Neural crest cell (in vitro differentiated cells): ENCODE results near the gene GDPGP1. TPM values are rescaled to one million over a fixed set of nuclear protein-coding genes. Genes with fewer than 3 reads are reported as not detected.

Experiments used
- DNase-seq: peaks from one replicate; pipeline ENCODE4 v3.0.0; 2021; ENCODE audit warnings: low read depth, mixed read lengths, low spot score
- H3K27ac Mint-ChIP-seq: one replicate; pipeline ENCODE4 v1.8.0; 2021; ENCODE audit warnings: mild to moderate bottlenecking, mixed read lengths; ENCODE audit not compliant: unreplicated experiment
- H3K27me3 Mint-ChIP-seq: 2 replicates; pipeline ENCODE4 v1.8.0; 2021; ENCODE audit warnings: low read depth, mild to moderate bottlenecking, mixed read lengths
- H3K36me3 Mint-ChIP-seq: 2 replicates; pipeline ENCODE4 v1.8.0; 2021; ENCODE audit warnings: low read depth, mild to moderate bottlenecking, mixed read lengths
- H3K4me1 Mint-ChIP-seq: 2 replicates; pipeline ENCODE4 v1.8.0; 2021; ENCODE audit warnings: mixed read lengths
- H3K4me3 Mint-ChIP-seq: one replicate; pipeline ENCODE4 v1.8.0; 2021; ENCODE audit warnings: mild to moderate bottlenecking, mixed read lengths
- H3K9me3 Mint-ChIP-seq: 2 replicates; pipeline ENCODE4 v1.8.0; 2021; ENCODE audit warnings: mixed read lengths
- CTCF ChIP-seq: fragments of 200-600 bp; sonication (generic); conservative IDR thresholded peaks from 2 replicates; pipeline ENCODE4 v1.5.0; 2021; ENCODE audit warnings: antibody characterized with exemption, mild to moderate bottlenecking
- total RNA-seq: library from RNA; stranded (reverse); gene quantifications from 2 replicates; pipeline ENCODE4 v1.2.1, GENCODE V29; 2021

Gene GDPGP1
- total RNA-seq, 1 donor from 2014 or later, result 7.0 TPM

GRCh38 chr15:90208356-90208755 is 25.7 kb upstream of the GDPGP1 start:
- Mint-ChIP-seq H3K27ac (no peak overlapping the region), H3K4me3 (no peak overlapping the region), H3K36me3 (peaks cover 3% of the 10 kb centered on the region), H3K27me3 (no peaks in the 10 kb centered on the region), H3K4me1 (peaks cover 19% of the 10 kb centered on the region), H3K9me3 (no peaks in the 10 kb centered on the region)
- TF ChIP-seq CTCF, result no peak
- no peak for DNase-seq

GRCh38 chr15:90209591-90209990 is 24.4 kb upstream of the GDPGP1 start:
- Mint-ChIP-seq H3K4me1 (peaks cover 18% of the 10 kb centered on the region), H3K4me3 (no peak overlapping the region), H3K27me3 (no peaks in the 10 kb centered on the region), H3K27ac (no peak overlapping the region), H3K9me3 (no peaks in the 10 kb centered on the region), H3K36me3 (peaks cover 3% of the 10 kb centered on the region)
- no peak for TF ChIP-seq CTCF
- no peak for DNase-seq

- DNase-seq, result no peak
- peaks cover 8% of the 10 kb centered on the region for H3K4me1 Mint-ChIP-seq
- no peak overlapping the region for H3K4me3 Mint-ChIP-seq
Observed at GRCh38 chr15:90210593-90210992, 23.4 kb upstream of the GDPGP1 start.

GRCh38 chr15:90211009-90211408 is 23.0 kb upstream of the GDPGP1 start:
- H3K4me3 Mint-ChIP-seq, result no peak overlapping the region
- H3K27me3 Mint-ChIP-seq, result no peaks in the 10 kb centered on the region
- peaks cover 4% of the 10 kb centered on the region for H3K4me1 Mint-ChIP-seq
- no peak overlapping the region for H3K27ac Mint-ChIP-seq
- peaks cover 3% of the 10 kb centered on the region for H3K36me3 Mint-ChIP-seq
- no peaks in the 10 kb centered on the region for H3K9me3 Mint-ChIP-seq
- DNase-seq, result no peak
- no peak for TF ChIP-seq CTCF

More at GRCh38 chr15:90210593-90210992, 23.4 kb upstream of the GDPGP1 start:
- no peak for TF ChIP-seq CTCF
- Mint-ChIP-seq H3K36me3 (peaks cover 3% of the 10 kb centered on the region), H3K27me3 (no peaks in the 10 kb centered on the region), H3K27ac (no peak overlapping the region), H3K9me3 (no peaks in the 10 kb centered on the region)

GRCh38 chr15:90211440-90212143 is 22.4 kb upstream of the GDPGP1 start:
- no peak for TF ChIP-seq CTCF
- no peak overlapping the region for H3K27ac Mint-ChIP-seq
- no peaks in the 10 kb centered on the region for H3K4me1 Mint-ChIP-seq
- H3K27me3 Mint-ChIP-seq, result no peaks in the 10 kb centered on the region
- no peak for DNase-seq
- H3K4me3 Mint-ChIP-seq, result no peak overlapping the region
- peaks cover 3% of the 10 kb centered on the region for H3K36me3 Mint-ChIP-seq
- H3K9me3 Mint-ChIP-seq, result no peaks in the 10 kb centered on the region
